H1 (cell line): ENCODE measurements around the gene ZW10.

Experiments
- CTCF ChIP-seq, 3 experiments: IDR thresholded peaks; 1 replicate in 2 of 3; 2 replicates in 1 of 3; pipeline versions ENCODE4 v1.5.1 to v1.6.1; 2011; ENCODE audit warnings: low read length in 3 of 3, mild to moderate bottlenecking in 3 of 3, inconsistent platforms in 2 of 3, low read depth in 1 of 3, moderate library complexity in 1 of 3; ENCODE audit not compliant: insufficient read depth in 1 of 3; ENCODE audit errors: control extremely low read depth in 1 of 3
- PHF8 ChIP-seq: fragments of 200-600 bp; sonication (generic); conservative IDR thresholded peaks from 2 replicates; pipeline ENCODE4 v1.7.1; 2012; ENCODE audit warnings: low read depth, mild to moderate bottlenecking, inconsistent platforms, low read length, moderate library complexity
- POLR2AphosphoS5 ChIP-seq: IDR thresholded peaks from 2 replicates; pipeline ENCODE4 v1.6.1; 2011; ENCODE audit warnings: low read depth, low read length
- RAD21 ChIP-seq, 2 experiments: IDR thresholded peaks in 1 of 2; conservative IDR thresholded peaks in 1 of 2; 2 replicates each; pipeline ENCODE4 v1.6.1; 2011; ENCODE audit warnings: low read depth in 2 of 2, low read length in 2 of 2, improper control_type of control experiment in 1 of 2, inconsistent platforms in 1 of 2, mild to moderate bottlenecking in 1 of 2, moderate library complexity in 1 of 2
- TCF12 ChIP-seq: IDR thresholded peaks from 2 replicates; pipeline ENCODE4 v1.6.1; 2011; ENCODE audit warnings: low read depth, mild to moderate bottlenecking, low read length
- ZNF274 ChIP-seq: IDR thresholded peaks from 2 replicates; pipeline ENCODE4 v1.7.0; 2012; ENCODE audit warnings: low read length, borderline replicate concordance; ENCODE audit errors: extremely low read depth

GRCh38 chr11:113697111-113697510, 76.4 kb downstream of the ZW10 start:
- no peak for TF ChIP-seq POLR2AphosphoS5
- no peak for TF ChIP-seq RAD21 (IDR thresholded peaks at IDR 0.05 in 1 of 2, conservative IDR thresholded peaks at IDR 0.05 in 1 of 2; ENCODE audit: low read depth in 2 of 2, low read length in 2 of 2)
- TF ChIP-seq CTCF (IDR thresholded peaks at IDR 0.05; ENCODE audit: control extremely low read depth in 1 of 3, insufficient read depth in 1 of 3, low read depth in 1 of 3, low read length in 3 of 3), result no peak
- no peak for TF ChIP-seq ZNF274
- no peak for TF ChIP-seq TCF12
- no peak for TF ChIP-seq PHF8
